B cell (primary cell): ENCODE results near the gene ARFGAP1.

Source experiments
- EZH2 ChIP-seq: IDR thresholded peaks from 2 replicates; pipeline ENCODE4 v1.6.1; 2012; ENCODE audit warnings: borderline replicate concordance, low read depth, mild to moderate bottlenecking, moderate library complexity, low read length; ENCODE audit not compliant: insufficient read depth, poor library complexity, severe bottlenecking
- TF ChIP-seq, protein P1 (sequence below): fragments of 200-600 bp; IDR thresholded peaks from one replicate; pipeline ENCODE4 v1.8.0; 2022; ENCODE audit warnings: antibody characterized with exemption, mild to moderate bottlenecking

GRCh38 chr20:63292904-63293303 lies 20.3 kb downstream of the ARFGAP1 start, which contains the start of gene COL20A1:
- TF ChIP-seq, protein P1, sequence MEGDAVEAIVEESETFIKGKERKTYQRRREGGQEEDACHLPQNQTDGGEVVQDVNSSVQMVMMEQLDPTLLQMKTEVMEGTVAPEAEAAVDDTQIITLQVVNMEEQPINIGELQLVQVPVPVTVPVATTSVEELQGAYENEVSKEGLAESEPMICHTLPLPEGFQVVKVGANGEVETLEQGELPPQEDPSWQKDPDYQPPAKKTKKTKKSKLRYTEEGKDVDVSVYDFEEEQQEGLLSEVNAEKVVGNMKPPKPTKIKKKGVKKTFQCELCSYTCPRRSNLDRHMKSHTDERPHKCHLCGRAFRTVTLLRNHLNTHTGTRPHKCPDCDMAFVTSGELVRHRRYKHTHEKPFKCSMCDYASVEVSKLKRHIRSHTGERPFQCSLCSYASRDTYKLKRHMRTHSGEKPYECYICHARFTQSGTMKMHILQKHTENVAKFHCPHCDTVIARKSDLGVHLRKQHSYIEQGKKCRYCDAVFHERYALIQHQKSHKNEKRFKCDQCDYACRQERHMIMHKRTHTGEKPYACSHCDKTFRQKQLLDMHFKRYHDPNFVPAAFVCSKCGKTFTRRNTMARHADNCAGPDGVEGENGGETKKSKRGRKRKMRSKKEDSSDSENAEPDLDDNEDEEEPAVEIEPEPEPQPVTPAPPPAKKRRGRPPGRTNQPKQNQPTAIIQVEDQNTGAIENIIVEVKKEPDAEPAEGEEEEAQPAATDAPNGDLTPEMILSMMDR, result no peak
- no peak for TF ChIP-seq EZH2
